HL-60/S4 treated with phorbol 12-myristate 13-acetate at 8.2 ng/mL for 4 days and 3 days (cell line): Measurements from ENCODE around the gene OSBP.

ENCODE experiments used
- in situ Hi-C: fragments of 300-500 bp; cut with MboI; formaldehyde crosslinking; loops from 2 replicates; pipeline ENCODE4 v1.15.0; 2022; ENCODE audit warnings: low sequenced_read_pairs

The OSBP gene

GRCh38 chr11:59607703-59608454 lies 7.7 kb downstream of the OSBP start:
- in situ Hi-C loops, result no loop called here

GRCh38 chr11:59602432-59602831 lies 13.1 kb downstream of the OSBP start:
- in situ Hi-C loops, result no loop called here

GRCh38 chr11:59601788-59602187 lies 13.8 kb downstream of the OSBP start:
- in situ Hi-C loops, result no loop called here

GRCh38 chr11:59600636-59601035 lies 14.9 kb downstream of the OSBP start:
- in situ Hi-C loops, result no loop called here

- in situ Hi-C loops, result no loop called here
Measured at GRCh38 chr11:59600234-59600633, 15.3 kb downstream of the OSBP start.

GRCh38 chr11:59598961-59599360 lies 16.6 kb downstream of the OSBP start:
- in situ Hi-C loops, result no loop called here

- in situ Hi-C loops, result no loop called here
Measured at GRCh38 chr11:59584294-59584693, 31.3 kb downstream of the OSBP start.

- in situ Hi-C loops, result no loop called here
Measured at GRCh38 chr11:59582006-59582405, 33.6 kb downstream of the OSBP start.

- in situ Hi-C loops, result no loop called here
Measured at GRCh38 chr11:59578369-59578768, 37.2 kb downstream of the OSBP start.

GRCh38 chr11:59575505-59575904 lies 40.1 kb downstream of the OSBP start:
- in situ Hi-C loops, result no loop called here

GRCh38 chr11:59574932-59575502 lies 40.6 kb downstream of the OSBP start:
- in situ Hi-C loops, result loop anchor here (25.0 kb wide), 1 partner anchor 87 kb away; the partner anchor contains the start of gene PATL1

- in situ Hi-C loops, result loop anchor here (25.0 kb wide), 1 partner anchor 88 kb away; the partner anchor contains the start of gene PATL1
Measured at GRCh38 chr11:59574467-59574866, 41.1 kb downstream of the OSBP start.

- in situ Hi-C loops, result loop anchor here (25.0 kb wide), 1 partner anchor 89 kb away; the partner anchor contains the start of gene PATL1
Measured at GRCh38 chr11:59573216-59573615, 42.4 kb downstream of the OSBP start.

- in situ Hi-C loops, result loop anchor here (25.0 kb wide), 1 partner anchor 90 kb away; the partner anchor contains the start of gene PATL1
Measured at GRCh38 chr11:59572091-59572490, 43.5 kb downstream of the OSBP start.

GRCh38 chr11:59562292-59562691 lies 53.3 kb downstream of the OSBP start:
- in situ Hi-C loops, result loop anchor here (25.0 kb wide), 1 partner anchor 100 kb away; the partner anchor contains the start of gene PATL1

- in situ Hi-C loops, result loop anchor here (25.0 kb wide), 1 partner anchor 101 kb away; the partner anchor contains the start of gene PATL1
Measured at GRCh38 chr11:59560702-59561473, 54.7 kb downstream of the OSBP start.

GRCh38 chr11:59560290-59560701 lies 55.3 kb downstream of the OSBP start:
- in situ Hi-C loops, result loop anchor here (25.0 kb wide), 1 partner anchor 102 kb away; the partner anchor contains the start of gene PATL1

- in situ Hi-C loops, result loop anchor here (25.0 kb wide), 1 partner anchor 102 kb away; the partner anchor contains the start of gene PATL1
Measured at GRCh38 chr11:59559886-59560285, 55.7 kb downstream of the OSBP start.

GRCh38 chr11:59558270-59558643 lies 57.3 kb downstream of the OSBP start:
- in situ Hi-C loops, result loop anchor here (25.0 kb wide), 1 partner anchor 104 kb away; the partner anchor contains the start of gene PATL1

- in situ Hi-C loops, result loop anchor here (25.0 kb wide), 1 partner anchor 105 kb away; the partner anchor contains the start of gene PATL1
Measured at GRCh38 chr11:59556917-59557348, 58.6 kb downstream of the OSBP start.
